ENCODE data around the gene NRARP. TPM values are rescaled to one million over a fixed set of nuclear protein-coding genes. Genes with fewer than 3 reads are reported as not detected.

Gene NRARP
- total and polyA plus RNA-seq, 10 of the 15 experiments (the other 5 are each of a cell fraction or from before 2014, with no cell fraction given): 0.06 to 9.2 (median 2.2) TPM; not detected in 2

DNA sequence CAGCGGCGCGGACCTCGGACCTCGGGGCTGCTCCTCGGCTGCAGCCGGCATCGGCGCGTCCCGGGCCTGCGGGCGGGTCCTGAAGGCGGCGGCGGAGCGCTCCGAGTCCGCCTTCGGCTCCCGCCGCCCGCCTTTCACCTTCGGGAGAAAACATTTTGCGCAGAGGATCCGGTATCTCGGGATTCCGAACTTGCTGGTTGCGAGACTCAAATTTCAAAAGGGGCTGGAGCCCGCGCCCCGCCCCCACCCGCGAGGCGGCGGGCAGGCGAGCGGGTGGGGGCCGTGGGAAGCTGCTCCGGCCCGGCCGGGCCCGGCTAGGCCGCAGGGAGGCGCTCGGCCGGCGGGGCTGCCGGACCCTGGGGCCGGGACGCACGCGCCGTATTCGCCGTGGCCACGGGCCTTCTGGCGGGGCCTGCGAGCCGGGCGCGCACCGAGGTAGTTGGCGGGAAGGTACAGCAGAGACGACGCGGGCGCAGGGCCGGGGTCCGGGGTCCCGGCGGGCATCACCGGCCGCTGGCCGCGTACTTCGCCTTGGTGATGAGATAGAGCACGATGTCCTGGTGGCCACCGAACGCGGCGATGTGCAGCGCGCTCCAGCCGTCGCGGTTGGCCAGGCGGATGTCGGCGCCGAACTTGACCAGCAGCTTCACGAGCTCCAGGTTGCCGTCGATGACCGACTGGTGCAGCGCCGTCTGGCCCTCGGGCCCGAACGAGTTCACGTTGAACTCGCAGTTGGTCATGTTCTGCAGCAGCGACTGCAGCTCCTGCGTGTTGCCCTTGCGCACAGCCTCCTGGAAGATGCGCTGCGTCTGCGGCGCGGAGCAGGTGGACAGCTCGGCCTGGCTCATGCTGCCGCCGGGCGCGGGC lies 757 bp downstream of the NRARP start (continued):
- TF ChIP-seq, protein P1, sequence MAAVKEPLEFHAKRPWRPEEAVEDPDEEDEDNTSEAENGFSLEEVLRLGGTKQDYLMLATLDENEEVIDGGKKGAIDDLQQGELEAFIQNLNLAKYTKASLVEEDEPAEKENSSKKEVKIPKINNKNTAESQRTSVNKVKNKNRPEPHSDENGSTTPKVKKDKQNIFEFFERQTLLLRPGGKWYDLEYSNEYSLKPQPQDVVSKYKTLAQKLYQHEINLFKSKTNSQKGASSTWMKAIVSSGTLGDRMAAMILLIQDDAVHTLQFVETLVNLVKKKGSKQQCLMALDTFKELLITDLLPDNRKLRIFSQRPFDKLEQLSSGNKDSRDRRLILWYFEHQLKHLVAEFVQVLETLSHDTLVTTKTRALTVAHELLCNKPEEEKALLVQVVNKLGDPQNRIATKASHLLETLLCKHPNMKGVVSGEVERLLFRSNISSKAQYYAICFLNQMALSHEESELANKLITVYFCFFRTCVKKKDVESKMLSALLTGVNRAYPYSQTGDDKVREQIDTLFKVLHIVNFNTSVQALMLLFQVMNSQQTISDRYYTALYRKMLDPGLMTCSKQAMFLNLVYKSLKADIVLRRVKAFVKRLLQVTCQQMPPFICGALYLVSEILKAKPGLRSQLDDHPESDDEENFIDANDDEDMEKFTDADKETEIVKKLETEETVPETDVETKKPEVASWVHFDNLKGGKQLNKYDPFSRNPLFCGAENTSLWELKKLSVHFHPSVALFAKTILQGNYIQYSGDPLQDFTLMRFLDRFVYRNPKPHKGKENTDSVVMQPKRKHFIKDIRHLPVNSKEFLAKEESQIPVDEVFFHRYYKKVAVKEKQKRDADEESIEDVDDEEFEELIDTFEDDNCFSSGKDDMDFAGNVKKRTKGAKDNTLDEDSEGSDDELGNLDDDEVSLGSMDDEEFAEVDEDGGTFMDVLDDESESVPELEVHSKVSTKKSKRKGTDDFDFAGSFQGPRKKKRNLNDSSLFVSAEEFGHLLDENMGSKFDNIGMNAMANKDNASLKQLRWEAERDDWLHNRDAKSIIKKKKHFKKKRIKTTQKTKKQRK (IDR thresholded peaks at IDR 0.05; ENCODE audit: low read depth, low read length): no peak
- no peak for TF ChIP-seq FOXK2 (IDR thresholded peaks at IDR 0.05)

DNA sequence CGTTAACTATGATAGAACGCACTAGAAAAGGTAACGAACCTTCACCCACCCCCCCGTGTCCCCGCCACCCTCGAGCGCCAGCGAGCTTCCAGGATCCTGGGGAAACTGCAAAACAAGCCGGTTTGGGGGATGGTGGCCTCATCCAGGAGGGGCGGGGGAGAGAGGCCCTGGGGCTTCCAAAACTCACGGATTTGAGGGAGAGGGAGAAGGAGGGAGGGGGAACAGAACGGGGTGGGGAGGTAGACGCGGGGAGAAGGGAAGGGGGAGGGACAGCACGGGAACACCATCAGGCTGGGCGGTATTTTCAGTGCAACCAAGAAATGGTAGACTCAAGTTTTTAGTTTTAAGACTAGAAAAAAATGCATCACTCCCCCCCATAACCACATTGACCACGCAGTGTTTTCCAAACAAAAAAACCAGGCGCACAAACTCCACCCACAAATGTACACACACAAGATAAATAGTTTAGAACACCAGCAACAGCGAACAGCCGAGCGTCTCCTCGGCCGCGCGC lies 1.4 kb downstream of the NRARP start:
- intact Hi-C loops (cut with micrococcal nuclease; ENCODE audit: unreplicated experiment) (loop anchor here (5.0 kb wide), 1 partner anchor 122 kb away; the partner anchor contains the start of genes EXD3 and NOXA1), in situ Hi-C loops (cut with MboI) (no loop called here)
- Histone ChIP-seq H3K4me3 (peak overlapping the region; percentile 70), H3K9ac (ENCODE audit: control insufficient read depth, insufficient read depth, low read length) (peak overlapping the region; percentile 60), H3K27ac (ENCODE audit: control insufficient read depth, insufficient read depth) (no peak overlapping the region), H3K9me3 (replicated peaks; ENCODE audit: control insufficient read depth, insufficient read depth, low read length) (no peaks in the 10 kb centered on the region), H3K79me2 (ENCODE audit: control insufficient read depth, insufficient read depth, low read length) (no peaks in the 10 kb centered on the region; the same call in 1 of the 2 replicates), H3K4me2 (ENCODE audit: control insufficient read depth, insufficient read depth) (peak overlapping the region; percentile 77), H4K20me1 (ENCODE audit: control insufficient read depth, insufficient read depth) (no peaks in the 10 kb centered on the region), H3K4me1 (ENCODE audit: control insufficient read depth, insufficient read depth, low read length) (peaks cover 28% of the 10 kb centered on the region), H3K36me3 (ENCODE audit: control insufficient read depth in 2 of 2, insufficient read depth in 2 of 2, low read length in 1 of 2) (no peaks in the 10 kb centered on the region), H3K27me3 (replicated peaks in 1 of 2; ENCODE audit: control insufficient read depth in 2 of 2, insufficient read depth in 2 of 2, low read length in 1 of 2) (no peaks in the 10 kb centered on the region; a peak in 1 of 4 replicates), H2AFZ (ENCODE audit: control insufficient read depth, low read depth, low read length) (peak overlapping the region; percentile 44; the same call in 1 of the 2 replicates)
- 0 out of 2 replicates have a peak, but pooled peaks have one; percentile 4 for TF ChIP-seq POLR2A (IDR thresholded peaks at IDR 0.05; ENCODE audit: low read depth, low read length)
- peak; percentile 38 for TF ChIP-seq RUNX3 (IDR thresholded peaks at IDR 0.05; ENCODE audit: low read length)
- TF ChIP-seq, protein P2, sequence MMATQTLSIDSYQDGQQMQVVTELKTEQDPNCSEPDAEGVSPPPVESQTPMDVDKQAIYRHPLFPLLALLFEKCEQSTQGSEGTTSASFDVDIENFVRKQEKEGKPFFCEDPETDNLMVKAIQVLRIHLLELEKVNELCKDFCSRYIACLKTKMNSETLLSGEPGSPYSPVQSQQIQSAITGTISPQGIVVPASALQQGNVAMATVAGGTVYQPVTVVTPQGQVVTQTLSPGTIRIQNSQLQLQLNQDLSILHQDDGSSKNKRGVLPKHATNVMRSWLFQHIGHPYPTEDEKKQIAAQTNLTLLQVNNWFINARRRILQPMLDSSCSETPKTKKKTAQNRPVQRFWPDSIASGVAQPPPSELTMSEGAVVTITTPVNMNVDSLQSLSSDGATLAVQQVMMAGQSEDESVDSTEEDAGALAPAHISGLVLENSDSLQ (IDR thresholded peaks at IDR 0.05): no peak
- ChIA-PET RAD21 (ENCODE audit: unreplicated experiment) (interaction anchor here (0.9 to 2.1 kb wide), 3 partner anchors 16 to 144 kb away, joined by 3 to 20 read pairs (median 6); partner anchors contain the start of gene TUBB4B), SMC1A (ENCODE audit: uncharacterized antibody, unreplicated experiment) (no interaction called here), CTCF (interaction anchor here (0.6 to 2.5 kb wide), 3 partner anchors 10 to 15 kb away, joined by 3 to 5 read pairs (median 5); no protein-coding TSS in a partner anchor), POLR2A (interaction anchor here (0.7 to 2.2 kb wide), 2 partner anchors 16 to 671 kb away, joined by 3 to 19 read pairs; no protein-coding TSS in a partner anchor)
- BruUV-seq (replicated peaks): no TSS peak
- DNase-seq (ENCODE audit: low read depth, low spot score) (no peak), FAIRE-seq (no peak), ATAC-seq (no peak)
- WGBS (ENCODE audit: insufficient coverage, insufficient replicate concordance, low lambda C conversion rate, missing lambda C conversion rate): 23% methylated on average over 20 of the region's 25 CpGs

Measured in GM12878 (cell line).